SK-N-SH treated with all-trans-retinoic acid at 6 μM for 48 hours (cell line): Measurements from ENCODE around the gene EPB41L1.

Experiments
- ATAC-seq: fragments of 200-7000 bp; cut with Tn5 transposase; 3 replicates; pipeline ENCODE4 v1.9.1; 2020; ENCODE audit warnings: mild to moderate bottlenecking, moderate library complexity
- ARNTL ChIP-seq: fragments of 450-650 bp; formaldehyde crosslinking; IDR thresholded peaks from 2 replicates; pipeline ENCODE4 v1.5.0; 2020; ENCODE audit warnings: low read depth, mild to moderate bottlenecking, moderate library complexity, borderline replicate concordance
- BACH2 ChIP-seq: fragments of 250-450 bp; sonication (Bioruptor Pico); IDR thresholded peaks from 2 replicates; pipeline ENCODE4 v1.9.0; 2021; ENCODE audit warnings: mild to moderate bottlenecking, borderline replicate concordance
- CSDC2 ChIP-seq: fragments of 250-450 bp; sonication (Bioruptor Pico); IDR thresholded peaks from 2 replicates; pipeline ENCODE4 v1.5.0; 2020; ENCODE audit warnings: mild to moderate bottlenecking, moderate library complexity
- CSRNP3 ChIP-seq: fragments of 250-450 bp; sonication (Bioruptor Pico); IDR thresholded peaks from 2 replicates; pipeline ENCODE4 v1.5.1; 2021; ENCODE audit warnings: mild to moderate bottlenecking, moderate library complexity
- ESRRG ChIP-seq: fragments of 250-450 bp; sonication (Bioruptor Pico); IDR thresholded peaks from 2 replicates; pipeline ENCODE4 v1.6.1; 2021; ENCODE audit warnings: mild to moderate bottlenecking
- GLIS3 ChIP-seq: fragments of 250-450 bp; sonication (Bioruptor Pico); IDR thresholded peaks from 2 replicates; pipeline ENCODE4 v1.5.0; 2020; ENCODE audit warnings: mild to moderate bottlenecking, moderate library complexity
- ISL1 ChIP-seq: fragments of 250-450 bp; sonication (Bioruptor Pico); IDR thresholded peaks from 2 replicates; pipeline ENCODE4 v2.1.2; 2022; ENCODE audit warnings: mild to moderate bottlenecking, moderate library complexity
- OSR1 ChIP-seq: fragments of 250-450 bp; sonication (Bioruptor Pico); IDR thresholded peaks from 2 replicates; pipeline ENCODE4 v1.8.0; 2022; ENCODE audit warnings: moderate library complexity, mild to moderate bottlenecking, inconsistent platforms
- PATZ1 ChIP-seq: fragments of 250-450 bp; sonication (Bioruptor Pico); IDR thresholded peaks from 2 replicates; pipeline ENCODE4 v1.8.0; 2020; ENCODE audit warnings: mild to moderate bottlenecking, moderate library complexity, borderline replicate concordance
- PPARA ChIP-seq: fragments of 250-450 bp; sonication (Bioruptor Pico); IDR thresholded peaks from 2 replicates; pipeline ENCODE4 v1.5.0; 2020; ENCODE audit warnings: mild to moderate bottlenecking, borderline replicate concordance
- RARB ChIP-seq: fragments of 250-450 bp; sonication (Bioruptor Pico); IDR thresholded peaks from 2 replicates; pipeline ENCODE4 v1.8.0; 2021; ENCODE audit warnings: mild to moderate bottlenecking, moderate library complexity
- SNAI2 ChIP-seq: fragments of 250-450 bp; sonication (Bioruptor Pico); IDR thresholded peaks from 2 replicates; pipeline ENCODE4 v1.5.0; 2020; ENCODE audit warnings: mild to moderate bottlenecking, moderate library complexity
- TCF4 ChIP-seq: fragments of 250-450 bp; sonication (Bioruptor Pico); IDR thresholded peaks from 2 replicates; pipeline ENCODE4 v1.8.0; 2021; ENCODE audit warnings: mild to moderate bottlenecking, moderate library complexity, borderline replicate concordance
- TSHZ2 ChIP-seq: fragments of 250-450 bp; sonication (Bioruptor Pico); IDR thresholded peaks from 2 replicates; pipeline ENCODE4 v1.5.0; 2020; ENCODE audit warnings: mild to moderate bottlenecking, moderate library complexity
- ZC3H10 ChIP-seq: fragments of 250-450 bp; sonication (Bioruptor Pico); IDR thresholded peaks from 2 replicates; pipeline ENCODE4 v1.5.1; 2021; ENCODE audit warnings: mild to moderate bottlenecking, moderate library complexity
- ZFP3 ChIP-seq: fragments of 250-450 bp; sonication (Bioruptor Pico); IDR thresholded peaks from 2 replicates; pipeline ENCODE4 v1.5.0; 2020; ENCODE audit warnings: mild to moderate bottlenecking, moderate library complexity
- ZFP30 ChIP-seq: fragments of 450-650 bp; formaldehyde crosslinking; IDR thresholded peaks from 2 replicates; pipeline ENCODE4 v1.5.0; 2022; ENCODE audit warnings: mild to moderate bottlenecking, moderate library complexity
- ZNF565 ChIP-seq: fragments of 450-650 bp; formaldehyde crosslinking; conservative IDR thresholded peaks from 2 replicates; pipeline ENCODE4 v1.5.0; 2020; ENCODE audit warnings: low read depth, mild to moderate bottlenecking, moderate library complexity
- ZNF70 ChIP-seq: fragments of 450-650 bp; formaldehyde crosslinking; IDR thresholded peaks from 2 replicates; pipeline ENCODE4 v1.5.0; 2020; ENCODE audit warnings: mild to moderate bottlenecking, moderate library complexity
- ZNF8 ChIP-seq: fragments of 450-650 bp; formaldehyde crosslinking; IDR thresholded peaks from 2 replicates; pipeline ENCODE4 v1.5.0; 2020; ENCODE audit warnings: mild to moderate bottlenecking, moderate library complexity
- TF ChIP-seq, protein P1 (sequence below): fragments of 250-450 bp; sonication (Bioruptor Pico); IDR thresholded peaks from 2 replicates; pipeline ENCODE4 v1.5.1; 2020; ENCODE audit warnings: low read depth, mild to moderate bottlenecking, moderate library complexity

EPB41L1 gene

GRCh38 chr20:36225666-36226065 is 71.1 kb downstream of the EPB41L1 start:
- no peak for ATAC-seq
- TF ChIP-seq ZFP30 (CRISPR knock-in tag) (no peak), ISL1 (CRISPR knock-in tag) (no peak), TSHZ2 (no peak), SNAI2 (CRISPR knock-in tag) (no peak), ZFP3 (CRISPR knock-in tag) (no peak), CSDC2 (CRISPR knock-in tag) (no peak), OSR1 (CRISPR knock-in tag) (no peak), ZC3H10 (CRISPR knock-in tag) (no peak), TCF4 (CRISPR knock-in tag) (no peak)
- TF ChIP-seq, all 23 proteins: peak for 0

- no peak for ATAC-seq
- TF ChIP-seq GLIS3 (CRISPR knock-in tag), result no peak
- TF ChIP-seq, protein P1, sequence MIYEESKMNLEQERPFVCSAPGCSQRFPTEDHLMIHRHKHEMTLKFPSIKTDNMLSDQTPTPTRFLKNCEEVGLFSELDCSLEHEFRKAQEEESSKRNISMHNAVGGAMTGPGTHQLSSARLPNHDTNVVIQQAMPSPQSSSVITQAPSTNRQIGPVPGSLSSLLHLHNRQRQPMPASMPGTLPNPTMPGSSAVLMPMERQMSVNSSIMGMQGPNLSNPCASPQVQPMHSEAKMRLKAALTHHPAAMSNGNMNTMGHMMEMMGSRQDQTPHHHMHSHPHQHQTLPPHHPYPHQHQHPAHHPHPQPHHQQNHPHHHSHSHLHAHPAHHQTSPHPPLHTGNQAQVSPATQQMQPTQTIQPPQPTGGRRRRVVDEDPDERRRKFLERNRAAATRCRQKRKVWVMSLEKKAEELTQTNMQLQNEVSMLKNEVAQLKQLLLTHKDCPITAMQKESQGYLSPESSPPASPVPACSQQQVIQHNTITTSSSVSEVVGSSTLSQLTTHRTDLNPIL, result no peak
- no peak for TF ChIP-seq CSDC2 (CRISPR knock-in tag)
- no peak for TF ChIP-seq RARB
- no peak for TF ChIP-seq ESRRG (CRISPR knock-in tag)
- TF ChIP-seq ARNTL (CRISPR knock-in tag), result no peak
- TF ChIP-seq SNAI2 (CRISPR knock-in tag), result no peak
- no peak for TF ChIP-seq ZFP3 (CRISPR knock-in tag)
- no peak for TF ChIP-seq ZC3H10 (CRISPR knock-in tag)
- TF ChIP-seq BACH2, result no peak
- no peak for TF ChIP-seq ZNF565 (CRISPR knock-in tag)
- no peak for TF ChIP-seq ZNF70 (CRISPR knock-in tag)
- no peak for TF ChIP-seq ZNF8 (CRISPR knock-in tag)
- TF ChIP-seq ISL1 (CRISPR knock-in tag), result no peak
- TF ChIP-seq OSR1 (CRISPR knock-in tag), result no peak
These were observed 74.2 kb downstream of the EPB41L1 start for GRCh38 chr20:36228770-36229169.

GRCh38 chr20:36230019-36230418 is 75.5 kb downstream of the EPB41L1 start:
- no peak for ATAC-seq
- no peak for TF ChIP-seq TSHZ2
- TF ChIP-seq CSRNP3, result no peak
- no peak for TF ChIP-seq ZFP3 (CRISPR knock-in tag)
- TF ChIP-seq ZFP30 (CRISPR knock-in tag), result no peak
- no peak for TF ChIP-seq SNAI2 (CRISPR knock-in tag)
- TF ChIP-seq, protein P1, result no peak
- no peak for TF ChIP-seq CSDC2 (CRISPR knock-in tag)
- TF ChIP-seq PPARA (CRISPR knock-in tag), result no peak
- TF ChIP-seq OSR1 (CRISPR knock-in tag), result no peak
- TF ChIP-seq ESRRG (CRISPR knock-in tag), result no peak
- no peak for TF ChIP-seq TCF4 (CRISPR knock-in tag)
- TF ChIP-seq PATZ1, result no peak
